DOHH2 (cell line): ENCODE results near the gene PKD1L1.
"Not testable (repeated sequence)": the region's sequence is repeated elsewhere in the genome, so short reads cannot be mapped to it uniquely, and the experiment has no call there.

Experiments
- H3F3A ChIP-seq: fragments of 200-600 bp; sonication (generic), shearing (Covaris generic); 2 replicates; pipeline ENCODE4 v1.6.0; 2016; ENCODE audit warnings: antibody characterized with exemption, mild to moderate bottlenecking; ENCODE audit not compliant: control insufficient read depth, insufficient read depth
- H3K27ac ChIP-seq: fragments of 200-600 bp; sonication (generic); 2 replicates; pipeline ENCODE4 v1.5.1; 2014; ENCODE audit warnings: low read depth, mild to moderate bottlenecking, low read length, moderate library complexity
- H3K27me3 ChIP-seq: fragments of 200-600 bp; sonication (generic); 2 replicates; pipeline ENCODE4 v1.6.1; 2014; ENCODE audit warnings: mild to moderate bottlenecking, low read length, mixed read lengths; ENCODE audit not compliant: control insufficient read depth
- H3K36me3 ChIP-seq: fragments of 200-600 bp; sonication (generic); 2 replicates; pipeline ENCODE4 v1.6.1; 2014; ENCODE audit warnings: mild to moderate bottlenecking, low read length, moderate library complexity, mixed read lengths; ENCODE audit not compliant: control insufficient read depth
- H3K4me1 ChIP-seq: fragments of 200-600 bp; sonication (generic); 2 replicates; pipeline ENCODE4 v1.6.1; 2014; ENCODE audit warnings: mild to moderate bottlenecking, low read length, mixed read lengths; ENCODE audit not compliant: control insufficient read depth
- H3K4me2 ChIP-seq: fragments of 200-600 bp; sonication (generic); 2 replicates; pipeline ENCODE4 v1.6.0; 2014; ENCODE audit warnings: mild to moderate bottlenecking, low read length, moderate library complexity
- H3K4me3 ChIP-seq: fragments of 200-600 bp; sonication (generic); 2 replicates; pipeline ENCODE4 v1.5.1; 2014; ENCODE audit warnings: mild to moderate bottlenecking, low read length, mixed read lengths
- H3K79me2 ChIP-seq: fragments of 200-600 bp; sonication (generic); 2 replicates; pipeline ENCODE4 v1.6.1; 2014; ENCODE audit warnings: mild to moderate bottlenecking, low read length, mixed read lengths; ENCODE audit not compliant: control insufficient read depth
- H3K9me2 ChIP-seq: fragments of 200-600 bp; sonication (generic); replicated peaks from 2 replicates; pipeline ENCODE4 v1.6.1; 2014; ENCODE audit warnings: mild to moderate bottlenecking, low read length, mixed read lengths; ENCODE audit not compliant: control insufficient read depth
- H3K9me3 ChIP-seq: fragments of 200-600 bp; sonication (generic); 2 replicates; pipeline ENCODE4 v1.6.1; 2014; ENCODE audit warnings: antibody characterized with exemption, low read length, mixed read lengths; ENCODE audit not compliant: control insufficient read depth, insufficient read depth
- H4K20me1 ChIP-seq: fragments of 200-600 bp; sonication (generic); 2 replicates; pipeline ENCODE4 v1.6.0; 2014; ENCODE audit warnings: low read depth, mild to moderate bottlenecking, antibody characterized with exemption, low read length, moderate library complexity; ENCODE audit not compliant: control insufficient read depth, insufficient read depth
- EZH2phosphoT487 ChIP-seq: fragments of 200-600 bp; sonication (generic); IDR thresholded peaks from 2 replicates; pipeline ENCODE4 v1.6.1; 2017; ENCODE audit warnings: borderline replicate concordance, mild to moderate bottlenecking, antibody characterized with exemption, low read length, moderate library complexity, mixed read lengths
- TF ChIP-seq, protein P1 (sequence below): fragments of 200-600 bp; sonication (generic); IDR thresholded peaks from one replicate; pipeline ENCODE4 v1.5.1; 2014; ENCODE audit warnings: antibody characterized with exemption, mild to moderate bottlenecking, low read depth, low read length; ENCODE audit not compliant: poor library complexity, severe bottlenecking

PKD1L1 gene

DNA sequence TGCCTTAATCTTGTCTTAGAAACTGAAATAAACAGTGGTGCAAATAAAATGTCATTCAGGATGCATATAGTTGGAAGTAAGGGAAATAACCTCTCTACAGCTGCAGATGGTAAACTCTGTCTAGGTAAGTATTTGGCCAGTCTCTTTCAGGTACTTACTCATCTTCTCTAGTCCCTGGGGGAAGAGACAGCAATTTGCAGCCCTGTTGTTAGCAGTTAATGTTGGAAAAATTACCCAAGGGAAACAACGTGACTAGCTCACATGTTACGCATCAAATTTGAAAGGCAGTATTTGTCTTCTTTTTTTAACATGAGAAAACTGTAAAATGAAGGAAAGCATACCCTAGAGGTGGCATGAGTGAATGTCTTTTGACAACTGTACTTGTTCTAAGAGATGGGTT, 34.3 kb upstream of the PKD1L1 start:
- Histone ChIP-seq H3K36me3 (peaks cover 14% of the 10 kb centered on the region), H3K9me2 (no peaks in the 10 kb centered on the region), H3K4me1 (peaks cover 17% of the 10 kb centered on the region), H3K27me3 (no peaks in the 10 kb centered on the region), H3F3A (peaks cover 18% of the 10 kb centered on the region), H3K9me3 (no peaks in the 10 kb centered on the region), H4K20me1 (no peaks in the 10 kb centered on the region), H3K79me2 (peaks cover 14% of the 10 kb centered on the region), H3K4me2 (no peak overlapping the region), H3K27ac (no peak overlapping the region), H3K4me3 (no peak overlapping the region)
- TF ChIP-seq, protein P1, sequence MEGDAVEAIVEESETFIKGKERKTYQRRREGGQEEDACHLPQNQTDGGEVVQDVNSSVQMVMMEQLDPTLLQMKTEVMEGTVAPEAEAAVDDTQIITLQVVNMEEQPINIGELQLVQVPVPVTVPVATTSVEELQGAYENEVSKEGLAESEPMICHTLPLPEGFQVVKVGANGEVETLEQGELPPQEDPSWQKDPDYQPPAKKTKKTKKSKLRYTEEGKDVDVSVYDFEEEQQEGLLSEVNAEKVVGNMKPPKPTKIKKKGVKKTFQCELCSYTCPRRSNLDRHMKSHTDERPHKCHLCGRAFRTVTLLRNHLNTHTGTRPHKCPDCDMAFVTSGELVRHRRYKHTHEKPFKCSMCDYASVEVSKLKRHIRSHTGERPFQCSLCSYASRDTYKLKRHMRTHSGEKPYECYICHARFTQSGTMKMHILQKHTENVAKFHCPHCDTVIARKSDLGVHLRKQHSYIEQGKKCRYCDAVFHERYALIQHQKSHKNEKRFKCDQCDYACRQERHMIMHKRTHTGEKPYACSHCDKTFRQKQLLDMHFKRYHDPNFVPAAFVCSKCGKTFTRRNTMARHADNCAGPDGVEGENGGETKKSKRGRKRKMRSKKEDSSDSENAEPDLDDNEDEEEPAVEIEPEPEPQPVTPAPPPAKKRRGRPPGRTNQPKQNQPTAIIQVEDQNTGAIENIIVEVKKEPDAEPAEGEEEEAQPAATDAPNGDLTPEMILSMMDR = no peak
- TF ChIP-seq EZH2phosphoT487 = no peak

DNA sequence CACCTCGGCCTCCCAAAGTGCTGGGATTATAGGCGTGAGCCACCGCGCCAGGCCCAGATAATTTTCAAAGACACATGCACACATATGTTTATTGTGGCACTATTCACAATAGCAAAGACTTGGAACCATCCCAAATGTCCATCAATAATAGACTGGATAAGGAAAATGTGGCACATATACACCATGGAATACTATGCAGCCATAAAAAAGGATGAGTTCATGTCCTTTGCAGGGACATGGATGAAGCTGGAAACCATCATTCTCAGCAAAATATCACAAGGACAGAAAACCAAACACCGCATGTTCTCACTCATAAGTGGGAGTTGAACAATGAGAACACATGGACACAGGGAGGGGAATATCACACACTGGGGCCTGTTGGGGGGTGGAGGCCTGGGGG, 32.4 kb upstream of the PKD1L1 start:
- H3F3A ChIP-seq = peaks cover 18% of the 10 kb centered on the region
- H4K20me1 ChIP-seq, H3K9me3 ChIP-seq, H3K4me2 ChIP-seq, H3K9me2 ChIP-seq, H3K27ac ChIP-seq, H3K4me3 ChIP-seq, H3K27me3 ChIP-seq: not testable (repeated sequence)
- peaks cover 17% of the 10 kb centered on the region for H3K4me1 ChIP-seq
- peaks cover 22% of the 10 kb centered on the region for H3K79me2 ChIP-seq
- peaks cover 33% of the 10 kb centered on the region for H3K36me3 ChIP-seq

- no peaks in the 10 kb centered on the region for H3K9me3 ChIP-seq
- TF ChIP-seq EZH2phosphoT487 = no peak
- TF ChIP-seq, protein P1 = no peak
- no peaks in the 10 kb centered on the region for H4K20me1 ChIP-seq
- no peaks in the 10 kb centered on the region for H3K9me2 ChIP-seq
- peaks cover 40% of the 10 kb centered on the region for H3K36me3 ChIP-seq
- peaks cover 17% of the 10 kb centered on the region for H3K4me1 ChIP-seq
- no peaks in the 10 kb centered on the region for H3K27me3 ChIP-seq
- peaks cover 22% of the 10 kb centered on the region for H3K79me2 ChIP-seq
- peak overlapping the region; percentile 67 for H3K4me2 ChIP-seq
- H3K4me3 ChIP-seq = peak overlapping the region; percentile 76
- H3F3A ChIP-seq = peaks cover 18% of the 10 kb centered on the region
- peak overlapping the region; percentile 69 for H3K27ac ChIP-seq
These were observed 31.5 kb upstream of the PKD1L1 start for GRCh38 chr7:47979832-47980181.

DNA sequence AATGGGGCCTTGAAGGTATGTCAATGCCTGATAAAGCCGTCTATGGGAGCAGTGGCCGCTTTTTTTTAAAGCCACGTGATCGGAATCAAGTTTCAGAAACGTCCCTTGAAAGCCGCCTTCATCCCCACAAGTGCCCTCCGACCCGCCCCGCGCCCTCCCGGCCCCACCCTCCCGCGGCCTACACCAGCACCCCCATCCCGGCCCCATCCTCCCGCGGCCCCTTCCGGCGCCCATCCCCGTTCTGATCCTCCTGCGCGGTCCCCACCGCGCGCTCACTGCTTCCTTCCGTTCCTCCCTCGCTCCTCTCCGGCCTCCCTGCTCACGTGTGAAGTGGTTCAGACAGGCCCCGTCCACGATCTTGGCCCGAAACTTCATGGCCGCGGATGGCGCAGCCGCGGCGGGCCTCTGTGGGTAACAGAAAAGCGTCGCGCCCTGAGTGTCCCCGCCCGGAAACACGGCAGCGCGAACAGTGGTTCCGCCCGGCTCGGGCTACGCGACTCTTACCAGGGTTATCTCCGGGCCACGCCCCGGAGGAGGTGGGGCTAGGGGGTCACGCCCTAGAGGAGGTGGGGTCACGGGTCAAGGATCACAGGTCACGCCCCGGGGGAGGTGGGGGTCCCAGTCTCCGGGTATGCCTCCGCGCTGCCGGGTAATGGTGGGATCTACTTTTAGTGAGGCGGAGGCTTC, 31.0 kb upstream of the PKD1L1 start, which contains the start of gene HUS1:
TSS of gene HUS1 (minus strand) at position 471 of the 687 bp plus-strand sequence. CDS start at position 375, 96 bp downstream.
- H3K4me1 ChIP-seq = peaks cover 17% of the 10 kb centered on the region
- peaks cover 45% of the 10 kb centered on the region for H3K36me3 ChIP-seq
- H3K4me2 ChIP-seq = peak within 1 kb of the TSS; percentile 67
- H3K4me3 ChIP-seq = peak within 1 kb of the TSS; percentile 76
- no peaks in the 10 kb centered on the region for H3K9me2 ChIP-seq
- no peaks in the 10 kb centered on the region for H4K20me1 ChIP-seq
- H3K9me3 ChIP-seq = no peaks in the 10 kb centered on the region
- H3K79me2 ChIP-seq = peaks cover 22% of the 10 kb centered on the region
- H3K27me3 ChIP-seq = no peaks in the 10 kb centered on the region
- H3K27ac ChIP-seq = peak within 1 kb of the TSS; percentile 69
- peaks cover 18% of the 10 kb centered on the region for H3F3A ChIP-seq
- TF ChIP-seq, protein P1 = no peak
- TF ChIP-seq EZH2phosphoT487 = no peak
